ENCODE measurements around the gene WBP2. TPM values are rescaled to one million over a fixed set of nuclear protein-coding genes. Genes with fewer than 3 reads are reported as not detected.

The WBP2 gene
- total and polyA plus RNA-seq, 9 of the 15 experiments (the other 6 are each of a cell fraction or from before 2014, with no cell fraction given), result 2.2 to 74.3 (median 20.0) TPM

GRCh38 chr17:75849724-75850123 lies 5.4 kb downstream of the WBP2 start (continued):
- TF ChIP-seq CTCF (IDR thresholded peaks at IDR 0.05 in 2 of 3, conservative IDR thresholded peaks at IDR 0.05 in 1 of 3; ENCODE audit: insufficient read depth in 2 of 3, low read depth in 1 of 3, low read length in 3 of 3) (peak in 2 of 3 experiments; percentile 6 to 19; a peak in 2 of 6 replicates), LEF1 (IDR thresholded peaks at IDR 0.05) (peak; percentile 60; the same call in 1 of the 2 replicates), MGA (IDR thresholded peaks at IDR 0.05) (peak; percentile 66; the same call in 1 of the 2 replicates), SRSF1 (IDR thresholded peaks at IDR 0.05; ENCODE audit: low read depth, low read length) (no peak), MAX (CRISPR knock-in tag; IDR thresholded peaks at IDR 0.05) (peak; percentile 55; the same call in 1 of the 2 replicates), FOXK2 (conservative IDR thresholded peaks at IDR 0.05 in 1 of 2, IDR thresholded peaks at IDR 0.05 in 1 of 2; ENCODE audit: low read depth in 2 of 2) (0 out of 4 replicates have a peak, but pooled peaks have one; percentile 36 to 38), MNT (conservative IDR thresholded peaks at IDR 0.05) (peak; percentile 55 to 70), RFX1 (IDR thresholded peaks at IDR 0.05) (no peak; the same call in 1 of the 2 replicates)

Data from K562 (cell line).